ENCODE measurements around the gene PARP8. TPM values are rescaled to one million over a fixed set of nuclear protein-coding genes. Genes with fewer than 3 reads are reported as not detected.
"Not testable (repeated sequence)": the region's sequence is repeated elsewhere in the genome, so short reads cannot be mapped to it uniquely, and the experiment has no call there.

The PARP8 gene
- total RNA-seq, 2 donors from 2014 or later: 5.4 to 6.7 TPM

- Histone ChIP-seq H3K4me3 (no peak overlapping the region), H3K36me3 (no peaks in the 10 kb centered on the region), H3K27ac (no peak overlapping the region), H3K4me1 (no peaks in the 10 kb centered on the region), H3K9me3 (no peaks in the 10 kb centered on the region), H3K27me3 (no peaks in the 10 kb centered on the region), H3K9ac (ENCODE audit: low read depth in 2 of 2, low read length in 2 of 2) (no peak overlapping the region)
- intact Hi-C loops (cut with DNase I): no loop called here
- peak; percentile 66 for DNase-seq
- TF ChIP-seq, protein P1, sequence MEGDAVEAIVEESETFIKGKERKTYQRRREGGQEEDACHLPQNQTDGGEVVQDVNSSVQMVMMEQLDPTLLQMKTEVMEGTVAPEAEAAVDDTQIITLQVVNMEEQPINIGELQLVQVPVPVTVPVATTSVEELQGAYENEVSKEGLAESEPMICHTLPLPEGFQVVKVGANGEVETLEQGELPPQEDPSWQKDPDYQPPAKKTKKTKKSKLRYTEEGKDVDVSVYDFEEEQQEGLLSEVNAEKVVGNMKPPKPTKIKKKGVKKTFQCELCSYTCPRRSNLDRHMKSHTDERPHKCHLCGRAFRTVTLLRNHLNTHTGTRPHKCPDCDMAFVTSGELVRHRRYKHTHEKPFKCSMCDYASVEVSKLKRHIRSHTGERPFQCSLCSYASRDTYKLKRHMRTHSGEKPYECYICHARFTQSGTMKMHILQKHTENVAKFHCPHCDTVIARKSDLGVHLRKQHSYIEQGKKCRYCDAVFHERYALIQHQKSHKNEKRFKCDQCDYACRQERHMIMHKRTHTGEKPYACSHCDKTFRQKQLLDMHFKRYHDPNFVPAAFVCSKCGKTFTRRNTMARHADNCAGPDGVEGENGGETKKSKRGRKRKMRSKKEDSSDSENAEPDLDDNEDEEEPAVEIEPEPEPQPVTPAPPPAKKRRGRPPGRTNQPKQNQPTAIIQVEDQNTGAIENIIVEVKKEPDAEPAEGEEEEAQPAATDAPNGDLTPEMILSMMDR (IDR thresholded peaks at IDR 0.05): no peak
These were observed 128.4 kb downstream of the PARP8 start for GRCh38 chr5:50794812-50795211.

DNA sequence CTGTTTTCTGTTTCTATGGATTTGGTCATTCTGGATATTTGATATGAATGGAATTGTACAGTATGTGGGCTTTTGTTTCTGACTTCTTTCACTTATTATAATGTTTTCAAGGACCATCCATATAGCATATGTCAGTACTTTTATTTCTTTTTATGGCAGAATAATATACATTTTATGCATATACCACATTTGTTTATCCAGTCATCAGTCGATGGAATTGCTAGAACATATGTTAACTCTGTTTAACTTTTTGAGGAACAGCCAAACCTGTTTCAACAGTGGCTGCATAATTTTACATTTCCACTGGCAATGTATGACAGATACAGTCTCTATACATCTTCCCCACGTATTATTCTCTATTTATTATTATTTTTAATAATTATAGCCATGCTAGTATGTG is 131.6 kb downstream of the PARP8 start:
- intact Hi-C loops (cut with DNase I): no loop called here
- Histone ChIP-seq H3K9me3 (no peaks in the 10 kb centered on the region), H3K4me1 (no peaks in the 10 kb centered on the region), H3K27me3 (no peaks in the 10 kb centered on the region), H3K4me3 (no peak overlapping the region), H3K9ac (ENCODE audit: low read depth in 2 of 2, low read length in 2 of 2) (no peak overlapping the region), H3K27ac (no peak overlapping the region), H3K36me3 (no peaks in the 10 kb centered on the region)
- no peak for DNase-seq
- TF ChIP-seq, protein P1 (IDR thresholded peaks at IDR 0.05): no peak

- intact Hi-C loops (cut with DNase I): no loop called here
- no peaks in the 10 kb centered on the region for H3K36me3 ChIP-seq
- no peak overlapping the region for H3K27ac ChIP-seq
- H3K27me3 ChIP-seq: no peaks in the 10 kb centered on the region
- no peak overlapping the region for H3K9ac ChIP-seq (ENCODE audit: low read depth in 2 of 2, low read length in 2 of 2)
- H3K4me3 ChIP-seq: no peak overlapping the region
- no peak for DNase-seq
- H3K4me1 ChIP-seq: no peaks in the 10 kb centered on the region
- TF ChIP-seq, protein P1 (IDR thresholded peaks at IDR 0.05): no peak
- no peaks in the 10 kb centered on the region for H3K9me3 ChIP-seq
These were observed 133.2 kb downstream of the PARP8 start for GRCh38 chr5:50799596-50799995.

GRCh38 chr5:50800410-50800809 is 134.0 kb downstream of the PARP8 start:
- no peak overlapping the region for H3K4me3 ChIP-seq
- no peaks in the 10 kb centered on the region for H3K27me3 ChIP-seq
- H3K9ac ChIP-seq (ENCODE audit: low read depth in 2 of 2, low read length in 2 of 2): no peak overlapping the region
- no peaks in the 10 kb centered on the region for H3K36me3 ChIP-seq
- H3K9me3 ChIP-seq: no peaks in the 10 kb centered on the region
- intact Hi-C loops (cut with DNase I): no loop called here
- H3K27ac ChIP-seq: no peak overlapping the region
- H3K4me1 ChIP-seq: no peaks in the 10 kb centered on the region
- TF ChIP-seq, protein P1 (IDR thresholded peaks at IDR 0.05): no peak
- no peak for DNase-seq

- no peak overlapping the region for H3K4me3 ChIP-seq
- no peak for DNase-seq
- H3K27me3 ChIP-seq: no peaks in the 10 kb centered on the region
- no peak overlapping the region for H3K9ac ChIP-seq (ENCODE audit: low read depth in 2 of 2, low read length in 2 of 2)
- H3K27ac ChIP-seq: no peak overlapping the region
- TF ChIP-seq, protein P1 (IDR thresholded peaks at IDR 0.05): no peak
- no peaks in the 10 kb centered on the region for H3K4me1 ChIP-seq
- no peaks in the 10 kb centered on the region for H3K36me3 ChIP-seq
- intact Hi-C loops (cut with DNase I): no loop called here
- no peaks in the 10 kb centered on the region for H3K9me3 ChIP-seq
These were observed 141.2 kb downstream of the PARP8 start for GRCh38 chr5:50807661-50808060.

GRCh38 chr5:50808406-50808805 is 142.0 kb downstream of the PARP8 start:
- no peak overlapping the region for H3K4me3 ChIP-seq
- TF ChIP-seq, protein P1 (IDR thresholded peaks at IDR 0.05): no peak
- H3K27ac ChIP-seq: no peak overlapping the region
- H3K9ac ChIP-seq (ENCODE audit: low read depth in 2 of 2, low read length in 2 of 2): no peak overlapping the region
- no peak for DNase-seq
- H3K27me3 ChIP-seq: no peaks in the 10 kb centered on the region
- no peaks in the 10 kb centered on the region for H3K36me3 ChIP-seq
- no peaks in the 10 kb centered on the region for H3K4me1 ChIP-seq
- intact Hi-C loops (cut with DNase I): no loop called here
- H3K9me3 ChIP-seq: no peaks in the 10 kb centered on the region

GRCh38 chr5:50811746-50812145 is 145.3 kb downstream of the PARP8 start:
- H3K36me3 ChIP-seq; H3K27ac ChIP-seq; intact Hi-C loops (cut with DNase I); H3K27me3 ChIP-seq; H3K9me3 ChIP-seq; H3K4me3 ChIP-seq; H3K9ac ChIP-seq (ENCODE audit: low read depth in 2 of 2, low read length in 2 of 2); H3K4me1 ChIP-seq; DNase-seq: not testable (repeated sequence)

All from colonic mucosa (tissue), 4 donors.